GM19463 (cell line): ENCODE data around the gene KCNN1.
"Not testable (repeated sequence)": the region's sequence is repeated elsewhere in the genome, so short reads cannot be mapped to it uniquely, and the experiment has no call there.

Experiments
- ATAC-seq: cut with Tn5 transposase; IDR thresholded peaks from one replicate; pipeline ENCODE4 v1.9.1; 2021; ENCODE audit warnings: mild to moderate bottlenecking, moderate library complexity; ENCODE audit not compliant: unreplicated experiment

Gene KCNN1

DNA sequence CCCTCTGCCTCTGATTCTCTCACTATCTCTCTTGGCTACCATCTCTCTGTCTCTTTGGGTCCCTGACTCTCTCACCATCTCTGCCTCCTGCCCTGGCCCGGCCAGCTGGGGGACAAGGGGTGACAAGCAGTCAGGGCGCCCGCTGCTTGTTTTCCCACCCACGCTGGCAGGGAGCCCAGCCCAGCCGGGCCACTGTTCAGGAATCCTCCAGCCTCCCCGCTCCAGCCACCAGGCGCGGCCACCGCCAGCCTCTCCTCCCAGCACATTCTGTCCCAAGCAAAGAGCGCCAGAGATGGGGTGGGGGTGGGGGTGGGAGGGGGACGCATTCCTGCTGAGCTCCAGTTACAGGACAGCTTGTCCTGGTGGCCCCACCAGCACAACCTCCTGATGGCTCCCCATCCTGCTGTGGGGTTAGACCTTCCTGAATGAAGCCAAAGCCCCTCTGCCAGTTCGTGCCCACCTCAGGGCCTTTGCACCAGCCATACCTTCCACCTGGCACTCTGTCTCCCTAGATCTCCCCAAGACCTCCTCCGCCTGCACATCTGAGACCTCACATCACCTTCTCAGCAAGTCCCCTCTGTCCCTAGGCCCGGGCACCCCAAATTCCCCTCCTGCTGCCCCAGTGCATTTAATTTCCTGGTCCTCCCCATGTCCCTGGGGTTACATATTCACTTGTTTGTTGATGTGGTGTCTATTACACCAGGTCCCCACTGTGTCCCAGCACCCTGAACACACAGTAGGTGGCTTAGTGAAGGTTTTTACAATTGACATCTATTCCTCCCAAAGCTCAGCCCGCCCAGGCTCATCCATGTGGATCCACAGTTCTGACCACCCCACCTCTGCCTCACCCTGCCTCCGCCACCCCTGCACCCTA, 53.5 kb downstream of the KCNN1 start:
- no peak for ATAC-seq

DNA sequence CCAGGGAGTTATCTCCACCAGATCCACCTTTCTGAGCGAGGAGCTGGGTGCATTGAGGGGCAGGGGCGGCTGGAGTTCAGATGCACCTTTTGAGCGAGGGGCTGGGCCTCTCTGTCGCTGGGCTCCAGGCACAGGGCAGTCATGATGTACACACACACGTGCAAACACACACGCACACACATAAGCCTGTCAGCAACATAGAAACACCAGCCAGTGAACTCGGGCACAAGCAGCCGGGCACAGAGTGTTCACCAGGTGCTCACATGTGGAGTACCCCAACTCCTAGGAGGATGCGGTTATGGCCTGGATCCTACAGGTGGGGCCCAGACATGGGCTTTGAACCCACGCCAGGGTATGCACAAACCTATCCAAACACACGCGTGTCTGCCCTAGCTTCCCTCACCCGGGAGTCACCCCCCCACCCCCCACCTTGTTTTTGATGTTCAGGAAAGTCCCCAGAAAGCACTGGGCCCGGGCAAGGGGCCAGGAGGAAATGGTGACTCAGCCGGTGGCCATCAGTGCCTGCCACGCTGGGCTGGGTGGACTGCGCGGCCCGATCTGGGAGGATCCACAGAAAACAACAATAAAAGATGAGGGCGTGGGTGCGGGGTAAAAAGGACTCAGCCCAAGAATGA, 54.3 kb downstream of the KCNN1 start:
- ATAC-seq, result no peak

DNA sequence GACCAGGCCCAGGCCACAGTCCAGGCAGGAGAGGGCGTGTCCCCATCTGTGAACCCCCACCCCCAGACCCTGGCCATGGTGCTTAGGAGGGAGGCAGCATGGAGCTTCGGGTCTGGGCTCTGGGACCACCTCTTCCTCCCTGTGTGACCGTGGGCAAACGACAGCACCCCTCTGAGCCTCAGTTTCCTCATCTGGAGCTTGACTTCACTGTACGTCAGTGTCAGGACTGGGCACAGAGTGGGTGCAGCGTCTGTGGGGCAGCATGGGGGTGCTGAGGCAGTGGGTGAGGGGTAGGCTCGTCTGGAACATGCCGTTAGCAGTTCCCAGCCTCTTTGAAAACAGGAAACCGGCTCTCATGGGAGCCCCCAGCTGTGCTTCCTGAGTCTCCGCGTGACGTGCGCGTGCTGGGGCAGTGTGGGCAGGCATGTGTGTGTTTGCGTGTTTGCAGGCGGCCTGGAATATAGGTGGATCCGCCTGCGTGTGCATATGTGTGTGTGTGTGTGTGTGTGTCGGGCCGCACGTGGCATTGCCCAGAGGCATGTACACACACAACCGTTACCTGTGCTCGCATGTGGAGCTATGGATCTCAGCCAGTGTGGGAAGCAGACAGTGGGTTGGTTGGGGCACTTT, 56.8 kb downstream of the KCNN1 start:
- ATAC-seq, result no peak

DNA sequence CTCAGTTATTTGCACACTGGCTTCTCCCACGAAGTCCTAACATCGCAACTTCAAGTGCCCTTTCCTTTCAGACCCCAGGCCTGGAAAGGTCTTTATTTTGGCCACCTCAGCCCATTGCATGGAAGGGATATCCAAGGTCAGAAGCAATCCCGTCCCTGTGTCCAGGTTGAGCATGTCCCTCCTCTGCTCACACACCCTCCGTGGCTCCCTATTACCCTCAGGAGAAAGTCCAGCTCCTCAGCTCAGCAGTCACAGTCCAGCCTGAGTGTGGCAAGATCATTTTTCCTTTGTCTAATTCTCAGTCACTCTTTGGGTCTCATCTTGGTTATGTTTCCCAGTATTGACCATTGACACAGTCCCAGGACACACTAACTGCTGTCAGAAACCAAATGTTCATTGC, 60.2 kb downstream of the KCNN1 start:
- ATAC-seq, result no peak

DNA sequence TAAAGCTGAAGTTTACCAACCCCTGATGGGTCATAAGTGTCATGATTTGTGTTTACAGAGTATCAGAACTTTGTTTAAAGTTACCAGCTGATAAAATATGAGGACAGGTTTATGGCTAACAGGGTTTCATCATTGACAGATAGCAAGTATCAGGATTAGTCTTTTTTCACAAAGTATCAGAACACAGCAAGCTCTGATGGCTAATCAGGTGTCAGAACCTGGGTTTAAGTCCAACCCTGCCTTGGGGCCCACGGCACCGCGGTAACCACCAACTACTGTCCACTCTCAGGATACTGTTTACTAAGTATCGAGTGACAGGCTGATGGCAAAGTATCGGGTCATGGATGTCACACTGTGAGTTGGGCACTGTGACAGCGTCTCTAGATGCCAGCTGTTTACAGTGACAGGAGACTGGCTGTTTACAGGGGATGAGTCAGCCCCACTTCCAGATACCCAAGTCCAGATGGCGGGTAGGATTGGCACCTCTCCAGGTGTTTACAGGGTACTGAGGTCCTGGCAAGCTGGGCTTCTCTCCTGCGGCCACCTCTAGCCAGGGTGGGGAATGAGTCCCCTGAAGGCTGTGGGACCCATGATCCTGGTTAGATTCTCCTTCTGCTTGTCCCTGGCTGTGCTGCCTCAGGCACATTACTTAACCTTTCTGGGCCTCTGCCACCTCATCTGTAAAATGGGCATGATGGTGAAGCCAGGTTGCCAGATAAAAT, 62.9 kb downstream of the KCNN1 start:
- no peak for ATAC-seq

DNA sequence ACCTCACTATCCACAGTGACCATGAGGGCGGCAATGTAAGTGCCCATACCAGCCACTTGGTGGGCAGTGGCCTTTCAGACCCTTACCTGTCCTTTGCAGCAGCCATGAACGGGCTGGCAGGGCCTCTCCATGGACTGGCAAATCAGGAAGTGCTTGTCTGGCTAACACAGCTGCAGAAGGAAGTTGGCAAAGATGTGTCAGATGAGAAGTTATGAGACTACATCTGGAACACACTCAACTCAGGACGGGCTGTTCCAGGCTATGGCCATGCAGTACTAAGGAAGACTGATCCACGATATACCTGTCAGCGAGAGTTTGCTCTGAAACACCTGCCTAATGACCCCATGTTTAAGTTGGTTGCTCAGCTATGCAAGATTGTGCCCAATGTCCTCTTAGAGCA, 64.5 kb downstream of the KCNN1 start:
- not testable (repeated sequence) for ATAC-seq

DNA sequence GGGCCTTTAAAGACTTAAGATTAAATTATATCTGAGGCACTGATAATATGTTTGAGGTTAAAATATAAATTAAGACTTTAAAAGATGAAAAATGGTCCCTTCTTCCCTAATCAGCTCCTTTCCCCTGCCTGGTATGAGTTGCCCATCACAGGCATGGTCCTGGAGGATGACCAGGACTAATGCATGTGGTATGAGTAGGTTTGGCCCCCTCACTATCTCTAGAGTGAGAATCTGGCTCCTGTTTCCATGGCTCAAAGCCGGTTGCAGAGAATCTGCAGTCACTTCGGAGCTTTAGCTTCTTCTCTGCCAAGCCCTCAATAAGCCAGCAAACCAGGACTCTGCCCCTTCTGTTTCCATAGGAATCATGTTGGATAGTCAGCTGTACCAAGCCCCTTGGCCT, 65.2 kb downstream of the KCNN1 start:
- ATAC-seq, result not testable (repeated sequence)

DNA sequence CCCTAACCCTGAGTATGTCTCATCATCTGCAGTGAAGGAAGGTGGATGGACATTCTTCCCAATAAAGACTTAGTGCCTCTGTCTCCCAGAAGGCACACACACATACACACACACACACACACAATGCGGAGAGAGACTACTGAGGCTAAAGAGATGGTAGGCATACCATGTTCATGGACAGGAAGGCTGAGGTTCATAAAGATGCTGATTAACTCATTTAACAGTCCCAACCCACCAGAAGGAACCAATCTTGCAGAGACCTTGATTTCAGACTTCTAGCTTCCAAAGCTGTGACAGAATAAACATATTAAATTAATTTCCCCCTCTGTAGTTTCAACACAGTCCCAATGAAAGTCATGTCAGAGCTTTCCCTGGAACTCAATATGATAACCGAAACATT, 74.1 kb downstream of the KCNN1 start:
- ATAC-seq, result no peak

DNA sequence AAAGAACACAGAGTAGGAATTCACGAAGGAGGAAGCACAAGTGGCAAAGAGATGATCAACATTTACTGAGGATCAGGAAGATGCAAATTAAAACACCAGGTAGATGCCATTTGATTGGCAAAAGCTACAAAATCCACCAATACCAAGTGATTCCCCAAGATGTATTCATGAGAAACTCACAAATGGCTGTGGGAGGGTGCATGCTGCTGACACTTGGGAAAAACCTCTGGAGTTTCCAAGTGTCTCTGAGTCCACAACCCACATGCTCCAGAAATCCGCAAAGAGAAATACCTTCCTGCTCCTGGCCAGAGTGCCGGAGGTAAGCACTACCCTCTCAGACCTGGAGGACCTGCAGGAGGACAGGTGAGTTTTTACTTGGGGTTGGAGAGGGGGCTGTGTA, 76.8 kb downstream of the KCNN1 start:
- no peak for ATAC-seq

DNA sequence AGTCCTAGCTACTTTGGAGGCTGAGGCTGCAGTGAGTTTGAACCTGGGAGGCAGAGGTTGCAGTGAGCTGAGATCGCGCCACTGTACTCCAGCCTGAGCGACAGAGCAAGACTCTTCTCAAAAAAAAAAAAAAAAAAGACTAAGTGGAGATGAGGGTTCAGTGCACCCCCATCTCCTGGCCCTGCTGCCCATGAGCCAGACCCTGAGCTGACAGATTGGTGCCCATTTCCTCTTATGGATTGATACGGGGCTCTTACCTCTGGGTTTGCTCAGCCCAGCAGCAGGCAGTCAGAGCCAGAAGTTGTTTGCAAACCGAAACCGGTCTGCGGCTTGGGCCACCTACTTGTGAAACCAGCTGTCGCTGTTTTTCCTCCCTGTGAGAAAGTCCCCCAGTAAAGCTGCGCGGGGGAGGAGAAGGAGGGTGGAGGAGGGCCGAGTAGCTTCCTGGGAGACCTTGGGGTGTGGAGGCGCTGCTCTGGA, 78.0 kb downstream of the KCNN1 start:
- ATAC-seq, result peak; percentile 96

DNA sequence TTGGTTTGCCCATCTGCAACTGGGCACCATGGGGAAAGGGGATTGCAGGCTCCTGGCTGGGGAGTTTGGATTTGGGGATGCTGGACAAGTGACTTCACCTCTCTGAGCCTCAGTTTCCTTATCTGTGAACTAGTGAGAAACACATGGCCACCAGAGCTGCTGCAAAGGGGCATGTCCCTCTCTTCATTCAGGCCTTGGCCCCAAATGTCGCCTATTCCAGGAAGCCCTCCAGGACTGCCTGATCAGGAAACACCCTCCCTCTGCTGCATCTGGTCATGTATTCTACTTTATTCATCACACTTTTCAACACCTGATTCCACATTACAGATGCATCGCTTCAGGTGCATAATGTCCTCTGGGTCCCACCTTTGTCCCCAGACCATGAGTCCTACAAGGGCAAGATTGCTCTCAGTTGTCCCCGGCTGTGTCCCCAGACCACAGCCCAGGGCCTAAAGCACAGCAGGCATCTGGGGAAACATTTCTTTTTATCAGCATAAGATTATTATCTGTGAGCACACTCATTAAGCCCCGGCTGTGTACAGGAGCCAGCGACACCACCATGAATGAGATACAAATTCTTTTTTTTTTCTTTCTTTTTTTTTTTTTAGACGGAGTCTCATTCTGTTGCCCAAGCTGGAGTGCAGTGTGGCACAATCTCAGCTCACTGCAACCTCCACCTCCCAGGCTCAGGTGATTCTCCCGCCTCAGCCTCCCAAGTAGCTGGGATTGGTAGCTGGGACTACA, 78.6 kb downstream of the KCNN1 start:
- ATAC-seq, result no peak

DNA sequence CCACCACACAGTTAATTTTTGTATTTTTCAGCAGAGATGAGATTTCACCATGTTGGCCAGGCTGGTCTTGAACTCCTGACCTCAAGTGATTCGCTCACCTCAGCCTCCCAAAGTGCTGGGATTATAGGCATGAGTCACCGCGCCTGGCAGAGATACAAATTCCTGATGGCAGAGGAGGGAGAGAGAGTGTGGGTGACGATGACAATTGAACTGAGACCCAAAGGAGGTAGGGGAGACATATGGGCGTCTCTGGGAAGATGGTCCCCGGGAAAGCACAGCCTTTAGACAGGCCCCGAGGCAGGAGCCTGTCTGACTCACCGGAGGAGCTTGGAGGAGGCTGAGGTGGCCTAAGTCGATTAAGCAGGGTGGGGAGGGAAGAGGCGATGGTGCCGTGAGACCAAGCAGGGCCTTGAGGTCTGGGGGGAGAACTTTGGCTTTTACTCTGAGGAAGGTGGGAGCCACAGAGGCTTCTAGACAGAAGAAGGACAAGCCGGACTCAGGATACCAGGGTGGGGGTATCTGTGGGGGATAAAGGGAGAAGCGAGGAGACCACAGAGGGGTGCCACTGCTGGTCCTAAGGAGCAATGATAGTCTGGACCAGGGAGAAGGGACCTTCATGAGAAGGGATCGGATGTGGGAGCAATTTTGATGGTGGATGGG, 79.3 kb downstream of the KCNN1 start:
- no peak for ATAC-seq

DNA sequence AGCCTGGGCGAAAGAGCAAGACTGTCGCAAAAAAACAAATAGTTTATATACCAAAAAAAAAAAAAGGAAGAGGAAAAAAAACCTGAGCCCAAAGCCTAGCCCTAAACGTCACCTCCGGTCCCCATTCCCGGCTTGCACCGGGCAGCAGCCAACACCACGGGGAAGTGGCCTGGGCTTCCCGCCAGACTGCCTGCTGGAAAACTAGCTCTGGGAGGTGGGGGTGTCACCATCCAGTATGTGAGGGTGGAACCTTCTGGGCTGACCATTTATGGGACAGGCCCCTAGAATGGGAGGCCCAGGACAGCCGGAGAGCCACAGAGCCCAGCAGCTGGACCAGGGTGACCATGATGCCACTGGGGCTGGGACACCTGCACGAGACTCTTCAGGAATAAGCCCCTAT, 82.5 kb downstream of the KCNN1 start:
- no peak for ATAC-seq
